Measurements from ENCODE around the gene ODF4. TPM values are rescaled to one million over a fixed set of nuclear protein-coding genes. Genes with fewer than 3 reads are reported as not detected.
A peak's percentile ranks its signal among the peaks of the same experiment; 100 is the strongest.

The ODF4 gene, protein sequence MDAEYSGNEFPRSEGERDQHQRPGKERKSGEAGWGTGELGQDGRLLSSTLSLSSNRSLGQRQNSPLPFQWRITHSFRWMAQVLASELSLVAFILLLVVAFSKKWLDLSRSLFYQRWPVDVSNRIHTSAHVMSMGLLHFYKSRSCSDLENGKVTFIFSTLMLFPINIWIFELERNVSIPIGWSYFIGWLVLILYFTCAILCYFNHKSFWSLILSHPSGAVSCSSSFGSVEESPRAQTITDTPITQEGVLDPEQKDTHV
- not detected for total RNA-seq (2021; fragmentation: NEBNext Ultra II Directional; extraction: Animal tissue kit (Norgen Biotek cat#: 25700))
- long read RNA-seq: 0 reads

- no peaks in the 10 kb centered on the region for H3K36me3 Mint-ChIP-seq (ENCODE audit: low read depth)
- peaks cover 13% of the 10 kb centered on the region for H3K27me3 Mint-ChIP-seq (ENCODE audit: insufficient read depth)
- no peak for DNase-seq
- TF ChIP-seq, protein P1, sequence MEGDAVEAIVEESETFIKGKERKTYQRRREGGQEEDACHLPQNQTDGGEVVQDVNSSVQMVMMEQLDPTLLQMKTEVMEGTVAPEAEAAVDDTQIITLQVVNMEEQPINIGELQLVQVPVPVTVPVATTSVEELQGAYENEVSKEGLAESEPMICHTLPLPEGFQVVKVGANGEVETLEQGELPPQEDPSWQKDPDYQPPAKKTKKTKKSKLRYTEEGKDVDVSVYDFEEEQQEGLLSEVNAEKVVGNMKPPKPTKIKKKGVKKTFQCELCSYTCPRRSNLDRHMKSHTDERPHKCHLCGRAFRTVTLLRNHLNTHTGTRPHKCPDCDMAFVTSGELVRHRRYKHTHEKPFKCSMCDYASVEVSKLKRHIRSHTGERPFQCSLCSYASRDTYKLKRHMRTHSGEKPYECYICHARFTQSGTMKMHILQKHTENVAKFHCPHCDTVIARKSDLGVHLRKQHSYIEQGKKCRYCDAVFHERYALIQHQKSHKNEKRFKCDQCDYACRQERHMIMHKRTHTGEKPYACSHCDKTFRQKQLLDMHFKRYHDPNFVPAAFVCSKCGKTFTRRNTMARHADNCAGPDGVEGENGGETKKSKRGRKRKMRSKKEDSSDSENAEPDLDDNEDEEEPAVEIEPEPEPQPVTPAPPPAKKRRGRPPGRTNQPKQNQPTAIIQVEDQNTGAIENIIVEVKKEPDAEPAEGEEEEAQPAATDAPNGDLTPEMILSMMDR (IDR thresholded peaks at IDR 0.05): no peak
- no peaks in the 10 kb centered on the region for H3K9me3 Mint-ChIP-seq
- H3K27ac Mint-ChIP-seq: no peak within 1 kb of the TSS
- no peak within 1 kb of the TSS for H3K4me3 Mint-ChIP-seq
- peaks cover 12% of the 10 kb centered on the region; the same call in 1 of the 2 replicates for H3K4me1 Mint-ChIP-seq (ENCODE audit: low read depth)
Observed at GRCh38 chr17:8339540-8339939, at the start of gene ODF4. Gene ODF4 (plus strand): TSS chr17:8339840. CDS start chr17:8340052, 212 bp downstream.

GRCh38 chr17:8290043-8290442 lies 49.6 kb upstream of the ODF4 start:
- Mint-ChIP-seq H3K27ac (peak overlapping the region; percentile 2; the same call in 1 of the 2 replicates), H3K4me3 (peak overlapping the region; percentile 93), H3K27me3 (ENCODE audit: insufficient read depth) (peaks cover 2% of the 10 kb centered on the region; the same call in 1 of the 2 replicates), H3K4me1 (ENCODE audit: low read depth) (peaks cover 28% of the 10 kb centered on the region), H3K9me3 (no peaks in the 10 kb centered on the region), H3K36me3 (ENCODE audit: low read depth) (peaks cover 12% of the 10 kb centered on the region)
- DNase-seq: no peak
- TF ChIP-seq, protein P1 (IDR thresholded peaks at IDR 0.05): no peak

DNA sequence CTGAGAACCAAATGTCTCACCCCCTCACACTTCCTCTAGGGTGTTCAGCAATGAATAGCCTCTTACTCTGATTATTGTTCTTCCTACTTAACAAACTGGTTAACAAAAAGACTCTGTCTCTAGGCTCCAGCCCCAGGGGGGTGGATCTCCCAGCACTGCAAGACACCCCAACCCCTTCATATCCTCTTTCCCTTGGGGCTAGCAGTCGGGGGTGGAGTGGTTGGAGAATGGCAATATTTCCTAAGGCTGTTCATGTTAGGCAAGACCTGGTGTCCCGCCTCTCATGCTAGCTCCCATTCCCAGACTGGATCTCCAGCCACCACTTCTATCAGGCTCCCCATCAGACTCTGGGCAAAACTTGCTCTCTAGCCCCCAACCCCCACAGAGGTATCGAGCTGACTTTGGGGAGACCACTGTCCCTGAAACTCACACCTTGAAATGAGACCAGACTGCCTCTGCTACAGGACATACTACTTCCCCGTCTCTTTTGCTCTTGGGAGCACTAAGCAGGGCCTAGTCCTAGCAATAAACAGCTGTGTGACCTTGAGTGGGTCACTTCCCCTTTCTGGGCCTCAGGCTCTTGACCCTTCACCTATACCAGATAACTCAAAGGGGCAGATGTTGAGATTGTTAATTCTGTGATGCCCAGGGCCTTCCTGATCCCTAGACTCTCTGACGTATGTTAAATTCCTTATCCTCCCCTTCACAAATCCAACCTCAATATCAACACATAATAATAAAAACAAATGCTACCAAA lies 46.8 kb upstream of the ODF4 start:
- Mint-ChIP-seq H3K27me3 (ENCODE audit: insufficient read depth) (peaks cover 2% of the 10 kb centered on the region; the same call in 1 of the 2 replicates), H3K4me1 (ENCODE audit: low read depth) (peaks cover 35% of the 10 kb centered on the region), H3K9me3 (no peaks in the 10 kb centered on the region), H3K36me3 (ENCODE audit: low read depth) (peaks cover 12% of the 10 kb centered on the region), H3K4me3 (no peak overlapping the region), H3K27ac (no peak overlapping the region)
- TF ChIP-seq, protein P1 (IDR thresholded peaks at IDR 0.05): no peak
- no peak for DNase-seq

GRCh38 chr17:8294361-8294760 lies 45.3 kb upstream of the ODF4 start:
- Mint-ChIP-seq H3K27ac (peak overlapping the region; percentile 83), H3K4me1 (ENCODE audit: low read depth) (peaks cover 30% of the 10 kb centered on the region), H3K27me3 (ENCODE audit: insufficient read depth) (peaks cover 2% of the 10 kb centered on the region; the same call in 1 of the 2 replicates), H3K9me3 (no peaks in the 10 kb centered on the region), H3K36me3 (ENCODE audit: low read depth) (peaks cover 12% of the 10 kb centered on the region), H3K4me3 (peak overlapping the region; percentile 85)
- no peak for DNase-seq
- TF ChIP-seq, protein P1 (IDR thresholded peaks at IDR 0.05): no peak

DNA sequence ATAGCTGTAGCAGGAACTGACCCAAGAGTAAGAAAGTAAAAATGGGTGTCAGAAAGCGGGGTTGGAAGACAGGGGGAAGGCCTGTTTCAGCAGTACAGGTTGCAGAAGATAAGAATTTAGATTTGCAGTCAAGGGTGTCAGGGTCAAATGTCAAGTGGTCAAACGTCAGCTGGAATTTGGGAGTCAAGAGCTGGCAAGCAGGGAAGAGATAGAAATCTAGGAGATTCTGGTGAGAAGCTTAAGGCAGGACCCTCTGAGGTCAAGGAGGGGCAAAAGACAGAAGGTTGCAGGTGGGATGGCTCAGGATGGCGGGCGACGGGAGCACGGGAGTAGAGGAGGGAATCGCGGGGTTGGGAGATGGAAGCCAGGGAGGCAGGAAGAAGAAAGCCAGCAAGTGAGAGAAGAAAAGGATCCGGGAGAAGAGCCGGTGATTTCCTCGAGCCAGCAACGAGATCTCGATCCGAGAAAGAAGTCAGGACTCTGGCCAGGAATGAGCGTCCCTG lies 44.8 kb upstream of the ODF4 start:
- peaks cover 2% of the 10 kb centered on the region; the same call in 1 of the 2 replicates for H3K27me3 Mint-ChIP-seq (ENCODE audit: insufficient read depth)
- peaks cover 11% of the 10 kb centered on the region for H3K36me3 Mint-ChIP-seq (ENCODE audit: low read depth)
- no peak for DNase-seq
- H3K4me3 Mint-ChIP-seq: peak overlapping the region; percentile 85
- no peaks in the 10 kb centered on the region for H3K9me3 Mint-ChIP-seq
- H3K4me1 Mint-ChIP-seq (ENCODE audit: low read depth): peaks cover 24% of the 10 kb centered on the region
- peak overlapping the region; percentile 83 for H3K27ac Mint-ChIP-seq
- TF ChIP-seq, protein P1 (IDR thresholded peaks at IDR 0.05): no peak
